GM18505 (cell line): Measurements from ENCODE around the gene ERC2.

Source experiments
- ATAC-seq: cut with Tn5 transposase; IDR thresholded peaks from one replicate; pipeline ENCODE4 v1.9.1; 2021; ENCODE audit not compliant: unreplicated experiment
- POLR2A ChIP-seq: IDR thresholded peaks from 4 replicates; pipeline ENCODE4 v1.6.1; 2011; ENCODE audit warnings: borderline replicate concordance; ENCODE audit not compliant: insufficient read depth, insufficient read length; ENCODE audit errors: extremely low read depth

Gene ERC2

DNA sequence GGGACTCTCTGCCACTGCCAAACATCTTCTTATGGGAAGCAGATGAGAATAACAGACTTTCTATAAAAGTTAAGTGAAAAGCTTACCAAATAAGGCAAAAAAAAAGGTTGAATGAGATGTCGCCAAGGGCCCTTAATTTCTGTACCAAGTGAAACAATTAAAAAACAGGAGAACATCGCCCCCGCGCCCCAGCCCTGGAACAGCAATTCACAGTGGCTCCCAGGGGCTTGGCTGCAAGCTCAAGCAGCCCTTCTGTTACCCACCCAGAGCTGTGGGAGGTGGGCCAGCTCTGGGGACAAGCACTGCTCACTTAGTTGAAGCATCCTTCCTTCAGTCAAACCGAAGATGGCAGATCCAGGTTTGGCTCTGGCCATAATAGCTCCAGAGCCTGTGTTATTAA, 208.0 kb downstream of the ERC2 start:
- ATAC-seq: no peak
- TF ChIP-seq POLR2A: no peak

DNA sequence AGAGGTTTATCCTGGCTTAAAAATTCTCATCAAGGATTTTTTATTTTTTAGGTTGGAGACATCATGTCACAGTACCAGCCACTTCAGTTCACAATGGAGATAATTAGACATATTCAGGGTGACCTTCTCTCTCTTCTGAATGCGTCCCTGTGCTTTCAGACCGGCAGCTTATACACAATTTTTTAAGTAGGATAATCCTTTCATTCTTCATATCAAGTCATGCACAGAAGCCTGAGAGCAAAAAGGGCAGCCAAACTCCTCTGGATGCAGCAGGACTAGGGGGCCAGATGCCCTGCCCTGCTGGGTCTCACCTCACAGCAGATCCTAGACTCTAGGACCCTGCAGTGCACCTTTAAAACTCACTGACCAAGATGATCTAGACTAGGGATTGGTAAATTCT, 210.4 kb downstream of the ERC2 start:
- no peak for ATAC-seq

DNA sequence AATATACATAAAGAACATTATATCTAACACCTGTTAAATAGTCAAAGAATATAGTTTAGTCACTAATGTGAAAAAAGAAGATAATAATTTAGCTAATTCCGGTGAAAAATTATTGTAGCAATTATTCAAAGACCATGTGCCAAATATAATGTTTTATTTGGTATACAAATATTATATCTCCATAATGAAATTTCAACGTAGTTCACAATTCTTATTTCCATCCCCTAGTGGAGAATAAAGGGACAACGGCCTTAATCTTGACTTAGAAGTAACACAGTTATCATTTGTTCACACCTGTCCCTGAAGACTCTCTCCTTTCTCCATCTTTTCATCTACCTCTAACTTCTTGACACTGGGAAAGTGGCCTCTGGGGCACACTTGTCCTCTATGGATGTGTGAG, 213.4 kb downstream of the ERC2 start:
- no peak for TF ChIP-seq POLR2A
- ATAC-seq: no peak

More for the DNA sequence above, 210.4 kb downstream of the ERC2 start:
- TF ChIP-seq POLR2A: no peak

DNA sequence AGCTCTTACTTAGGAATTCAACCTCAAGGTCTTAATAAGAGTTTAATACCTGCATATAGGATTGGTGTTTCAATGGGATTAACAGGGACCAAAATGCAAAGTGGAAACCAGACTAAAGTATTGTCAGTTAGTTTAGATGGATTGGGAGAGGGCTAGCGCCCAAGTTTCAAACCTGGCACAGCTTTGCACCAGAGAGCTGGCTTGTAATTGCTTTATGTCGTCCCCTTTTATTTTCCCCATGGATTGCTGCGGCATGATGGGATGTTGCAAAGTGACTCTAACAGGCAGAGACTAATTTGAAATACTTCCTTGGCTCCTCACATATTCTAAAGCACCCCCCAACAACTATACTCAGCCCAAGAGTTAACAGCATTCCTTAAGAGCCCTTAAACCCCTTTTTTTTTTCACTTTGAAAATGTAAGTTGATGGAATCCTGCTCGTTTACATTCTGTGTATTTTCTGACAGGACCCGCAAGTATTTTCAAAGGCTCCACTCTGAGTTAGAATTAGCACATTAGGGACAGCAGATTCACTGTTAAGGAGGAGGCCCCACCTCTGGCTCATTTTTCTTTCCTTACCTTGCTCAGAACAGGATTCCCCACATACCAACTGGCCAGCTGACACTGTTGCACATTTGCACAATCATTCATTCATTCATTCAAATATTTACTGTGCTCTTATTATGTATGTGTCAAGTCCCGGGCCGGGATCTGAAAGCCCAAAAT, 214.2 kb downstream of the ERC2 start:
- no peak for ATAC-seq
- no peak for TF ChIP-seq POLR2A

DNA sequence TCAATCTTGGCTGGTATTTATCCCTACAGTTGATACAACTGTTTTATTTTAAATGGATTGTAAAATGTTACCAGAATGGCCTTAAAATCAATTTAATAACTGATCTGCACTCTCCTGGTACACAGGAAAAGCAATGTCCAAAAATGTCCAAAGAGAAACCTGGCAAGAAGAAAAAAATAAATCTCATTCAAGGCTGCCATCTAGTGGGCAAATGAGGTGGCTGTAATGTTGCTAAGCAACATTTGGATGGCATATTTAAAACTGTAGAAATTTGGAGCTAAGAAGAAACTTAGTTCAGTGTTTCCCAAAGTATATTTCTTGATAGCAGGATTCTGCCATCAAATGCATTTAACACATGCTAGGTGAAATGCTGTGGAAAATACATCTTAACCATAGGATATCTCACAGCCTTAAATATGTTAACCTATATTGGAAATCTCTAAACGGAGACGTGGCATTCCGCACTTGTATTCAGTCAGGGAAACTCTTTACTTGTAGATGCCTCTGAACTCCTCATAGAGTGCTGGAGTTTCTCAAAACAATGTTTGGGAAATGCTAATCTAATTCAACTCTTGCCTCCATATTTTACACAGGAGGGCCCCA, 216.8 kb downstream of the ERC2 start:
- TF ChIP-seq POLR2A: no peak
- ATAC-seq: no peak

DNA sequence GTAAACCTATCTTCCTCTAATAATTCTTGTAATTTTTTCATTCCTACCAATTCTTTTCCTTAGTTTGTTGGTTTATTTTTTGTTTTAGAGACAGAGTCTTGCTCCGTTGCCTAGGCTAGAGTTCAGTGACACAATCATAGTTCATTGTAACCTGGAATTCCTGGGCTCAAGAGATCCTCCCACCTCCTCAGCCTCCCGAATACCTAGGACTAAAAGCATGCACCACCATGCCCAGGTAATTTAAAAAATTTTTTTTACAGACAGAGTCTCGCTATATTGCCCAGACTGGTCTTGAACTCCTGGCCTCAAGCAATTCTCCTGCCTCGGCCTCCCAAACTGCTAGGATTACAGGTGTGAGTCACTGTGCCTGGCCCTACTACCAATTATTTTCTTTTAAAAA, 220.2 kb downstream of the ERC2 start:
- ATAC-seq: no peak
- TF ChIP-seq POLR2A: no peak

DNA sequence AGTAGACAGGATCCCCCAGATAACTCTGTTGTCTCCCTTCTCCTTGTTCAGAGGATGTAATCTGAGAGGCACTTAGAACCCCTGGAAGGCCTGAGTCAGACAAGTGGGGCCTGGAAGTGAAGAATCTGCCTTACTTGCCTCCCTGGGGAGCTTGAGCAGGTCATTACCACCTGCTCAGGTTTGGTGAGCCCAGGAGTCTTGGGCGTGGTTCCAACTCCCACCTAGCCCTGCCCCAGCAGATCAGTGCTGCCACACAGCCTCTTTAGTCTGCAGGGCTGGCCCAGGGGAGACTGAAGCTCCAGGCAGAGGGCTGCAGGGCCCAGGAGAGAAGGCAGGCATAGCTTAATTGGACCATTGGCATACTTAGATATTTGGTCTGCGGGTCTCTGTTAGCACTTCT, 230.0 kb downstream of the ERC2 start:
- no peak for ATAC-seq
- TF ChIP-seq POLR2A: no peak

DNA sequence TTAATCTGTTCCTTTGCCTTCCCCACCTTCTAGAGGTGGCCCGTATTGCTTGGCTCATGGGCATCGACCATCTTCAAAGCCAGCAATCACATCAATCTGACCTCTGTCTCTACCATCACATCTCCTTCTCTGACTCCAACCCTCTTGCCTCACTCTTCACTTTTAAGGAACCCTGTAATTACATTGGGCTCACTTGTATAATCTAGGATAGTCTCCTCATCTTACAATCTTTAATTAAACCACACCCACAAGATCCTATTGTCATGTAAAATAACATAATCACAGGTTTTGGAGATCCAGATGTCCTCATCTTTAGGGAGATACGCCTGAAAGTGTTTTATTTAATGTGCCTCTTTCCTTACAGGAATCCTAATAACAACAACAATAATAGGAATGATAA, 234.5 kb downstream of the ERC2 start:
- no peak for TF ChIP-seq POLR2A
- no peak for ATAC-seq

DNA sequence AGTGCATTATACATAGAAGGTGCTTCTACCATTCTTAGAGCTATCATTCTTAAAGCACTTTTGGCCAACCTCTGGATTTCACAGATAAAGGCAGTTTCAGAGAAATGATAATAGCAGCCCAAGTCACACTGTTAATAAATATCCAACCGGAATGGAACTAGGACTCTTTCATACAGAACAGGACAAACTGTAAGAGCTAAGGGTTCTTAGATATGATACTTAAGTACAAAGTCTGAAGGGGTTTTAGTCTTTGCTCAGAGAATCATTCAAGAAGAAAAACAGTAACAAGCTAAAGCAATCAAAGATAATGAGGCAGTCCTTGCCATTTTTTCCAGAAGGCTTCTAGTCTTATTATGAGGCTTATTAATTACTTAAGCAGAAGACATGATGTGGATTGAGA, 239.0 kb downstream of the ERC2 start:
- ATAC-seq: no peak
- TF ChIP-seq POLR2A: no peak

DNA sequence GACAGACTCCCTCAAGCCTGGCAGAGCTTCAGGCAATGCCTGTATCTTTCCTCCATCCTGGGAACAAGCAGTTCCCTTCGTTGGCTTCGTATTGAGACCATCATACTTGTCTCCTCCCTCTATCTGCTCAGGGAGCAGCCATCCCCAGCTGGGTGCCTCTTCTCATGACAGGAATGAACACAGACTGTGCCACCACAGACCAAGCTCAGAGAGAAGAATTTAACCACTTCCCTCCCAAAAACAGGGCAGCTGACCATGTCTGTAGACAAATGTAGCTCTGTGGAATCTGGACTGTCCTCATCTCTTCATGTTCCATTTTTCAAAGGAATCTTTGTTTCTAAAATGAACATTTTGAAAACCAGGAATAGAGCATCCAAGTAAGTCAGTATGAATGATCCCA, 245.4 kb downstream of the ERC2 start:
- no peak for ATAC-seq

DNA sequence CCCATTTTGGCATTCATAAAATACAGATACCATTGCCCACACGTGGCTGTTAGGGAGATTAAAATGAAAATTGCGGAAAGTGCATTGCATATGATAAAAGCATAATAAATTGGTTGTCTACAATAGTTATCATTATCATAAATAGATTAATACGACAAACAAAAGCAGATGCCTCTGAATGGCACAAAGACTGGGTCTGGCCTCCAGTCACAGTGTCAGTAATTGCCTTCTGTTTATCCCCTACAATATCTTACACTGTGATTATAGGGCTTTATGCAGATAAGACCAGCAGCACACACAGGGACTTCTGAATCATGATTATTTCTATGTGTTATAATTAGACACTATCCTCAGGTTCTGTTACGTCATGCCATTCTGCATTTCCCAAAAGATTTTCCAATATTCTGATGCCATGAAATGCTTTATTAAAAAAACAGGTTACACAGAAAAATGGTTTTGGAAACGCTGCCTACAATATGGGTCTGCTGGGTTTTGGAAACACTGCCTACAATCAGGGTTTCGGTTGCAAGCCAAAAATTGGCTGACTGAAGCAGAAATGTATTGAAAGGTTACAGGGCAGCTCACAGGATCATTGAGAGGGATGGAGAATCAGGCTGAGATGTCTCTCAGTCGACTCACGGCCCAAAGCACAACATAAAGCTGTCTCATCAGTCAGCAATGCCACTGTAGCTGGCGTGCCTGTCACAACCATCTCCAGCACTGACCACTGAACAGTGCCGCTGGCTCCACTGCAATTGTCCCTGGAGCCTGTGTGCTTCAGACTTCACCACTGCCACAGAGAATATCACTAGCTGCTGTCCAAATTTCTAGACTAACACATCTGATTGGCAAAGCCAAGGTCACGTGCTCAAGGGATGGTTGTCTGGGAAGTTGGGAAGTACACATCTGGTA, 248.1 kb downstream of the ERC2 start:
- no peak for TF ChIP-seq POLR2A
- no peak for ATAC-seq

More for the DNA sequence above, 245.4 kb downstream of the ERC2 start:
- TF ChIP-seq POLR2A: no peak

DNA sequence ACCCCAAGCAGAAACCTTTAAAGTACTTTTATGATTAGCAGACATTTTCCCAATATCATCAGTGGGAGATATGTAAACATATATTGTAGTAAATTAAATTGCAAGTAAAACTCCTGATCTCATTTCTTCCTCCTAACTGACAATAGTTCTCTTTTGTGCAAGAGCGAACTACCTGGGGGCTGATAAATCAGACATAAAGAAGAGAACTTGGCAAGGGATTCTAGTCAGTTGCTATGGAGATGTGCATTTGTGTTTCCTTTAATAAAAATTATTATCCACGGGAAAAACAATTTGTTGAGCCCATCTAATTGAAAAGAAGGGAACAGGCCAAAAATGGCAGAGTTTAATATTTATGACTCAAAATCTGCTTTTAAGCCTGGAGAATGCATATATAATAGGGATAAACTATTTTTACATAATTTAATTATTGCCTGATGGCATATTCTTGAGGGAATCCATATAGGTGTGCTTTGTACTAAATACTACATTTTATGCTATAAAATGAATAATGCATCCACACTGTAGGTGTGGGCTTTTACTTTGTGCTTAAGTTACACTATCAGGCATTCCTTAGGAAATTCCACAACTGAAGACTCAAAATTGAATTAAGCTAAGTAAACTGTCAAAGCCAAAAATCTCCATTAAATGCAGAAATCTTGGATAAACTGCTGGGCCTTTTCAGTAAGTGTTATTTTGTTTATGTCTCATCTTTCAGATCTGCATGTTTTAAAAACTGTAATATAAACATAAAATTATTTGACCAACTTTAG, 258.1 kb downstream of the ERC2 start:
- no peak for ATAC-seq

DNA sequence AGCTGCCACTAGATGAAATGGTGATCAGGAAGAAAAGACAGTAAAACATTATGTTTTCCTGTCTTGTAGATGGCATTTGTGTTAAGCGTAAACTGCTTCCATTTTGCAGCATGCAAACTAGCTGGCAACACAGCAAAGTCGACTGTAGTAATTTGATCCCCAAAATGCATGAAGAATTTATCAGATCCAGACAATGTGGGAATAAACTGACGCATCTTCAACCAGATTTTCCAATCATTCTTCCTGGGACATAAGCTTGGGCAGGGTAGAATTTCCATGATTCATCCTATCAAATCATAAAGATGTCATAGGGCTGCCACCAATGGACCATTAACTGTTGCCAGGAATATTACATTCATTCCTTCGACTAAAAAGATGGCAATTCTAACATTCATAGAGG, 260.3 kb downstream of the ERC2 start:
- no peak for ATAC-seq
- TF ChIP-seq POLR2A: no peak

More for the DNA sequence above, 258.1 kb downstream of the ERC2 start:
- TF ChIP-seq POLR2A: no peak
